ENCODE data around the gene ABCD2.

Gene ABCD2

DNA sequence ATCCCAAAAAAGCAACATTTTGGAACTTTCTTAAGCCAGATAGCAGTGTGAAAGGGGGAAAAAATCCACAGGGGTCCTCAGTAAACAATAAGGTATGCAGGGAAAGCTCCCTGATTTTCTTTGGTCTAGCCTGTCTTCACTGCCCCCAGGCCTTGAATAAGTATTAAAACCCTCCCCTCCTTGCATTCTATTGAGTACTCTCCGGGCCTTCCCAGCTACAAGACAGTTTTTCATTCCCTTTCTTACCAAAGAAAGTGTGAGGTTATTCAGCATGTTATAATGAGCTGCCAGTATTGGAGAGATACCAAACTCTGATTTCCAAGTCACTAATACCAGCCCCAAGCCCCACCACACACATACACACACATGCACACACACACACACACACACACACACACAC, 116.9 kb downstream of the ABCD2 start:
- TF ChIP-seq, protein P1, sequence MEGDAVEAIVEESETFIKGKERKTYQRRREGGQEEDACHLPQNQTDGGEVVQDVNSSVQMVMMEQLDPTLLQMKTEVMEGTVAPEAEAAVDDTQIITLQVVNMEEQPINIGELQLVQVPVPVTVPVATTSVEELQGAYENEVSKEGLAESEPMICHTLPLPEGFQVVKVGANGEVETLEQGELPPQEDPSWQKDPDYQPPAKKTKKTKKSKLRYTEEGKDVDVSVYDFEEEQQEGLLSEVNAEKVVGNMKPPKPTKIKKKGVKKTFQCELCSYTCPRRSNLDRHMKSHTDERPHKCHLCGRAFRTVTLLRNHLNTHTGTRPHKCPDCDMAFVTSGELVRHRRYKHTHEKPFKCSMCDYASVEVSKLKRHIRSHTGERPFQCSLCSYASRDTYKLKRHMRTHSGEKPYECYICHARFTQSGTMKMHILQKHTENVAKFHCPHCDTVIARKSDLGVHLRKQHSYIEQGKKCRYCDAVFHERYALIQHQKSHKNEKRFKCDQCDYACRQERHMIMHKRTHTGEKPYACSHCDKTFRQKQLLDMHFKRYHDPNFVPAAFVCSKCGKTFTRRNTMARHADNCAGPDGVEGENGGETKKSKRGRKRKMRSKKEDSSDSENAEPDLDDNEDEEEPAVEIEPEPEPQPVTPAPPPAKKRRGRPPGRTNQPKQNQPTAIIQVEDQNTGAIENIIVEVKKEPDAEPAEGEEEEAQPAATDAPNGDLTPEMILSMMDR (IDR thresholded peaks at IDR 0.05; ENCODE audit: low read depth, low read length, missing control alignments): no peak
- DNase-seq (ENCODE audit: extremely low read depth, low read depth): no peak
- no peak overlapping the region for H3K4me3 ChIP-seq (replicated peaks; ENCODE audit: low read depth, low read length)

Measured in HFF-Myc (cell line).